PC-3 (cell line): ENCODE measurements around the gene IP6K1. TPM values are rescaled to one million over a fixed set of nuclear protein-coding genes. Genes with fewer than 3 reads are reported as not detected.

Experiments
- ATAC-seq: fragments of 200-7000 bp; cut with Tn5 transposase; 2 replicates; pipeline ENCODE4 v1.9.1; 2020; ENCODE audit warnings: mild to moderate bottlenecking, moderate library complexity
- BruUV-seq: library from RNA; stranded (reverse); fragments of 400-500 nt; replicated peaks from 2 replicates; lab custom pipeline; 2021; lab: Mats Ljungman, UMichigan
- CTCF ChIA-PET: fragments of 300-600 bp; sonication (Branson Sonifier 250); formaldehyde crosslinking; loops from one replicate; lab custom pipeline; 2022; ENCODE audit warnings: antibody characterized with exemption; lab: Charles Lee
- POLR2A ChIA-PET: fragments of 300-600 bp; sonication (Branson Sonifier 250); formaldehyde crosslinking; loops from one replicate; lab custom pipeline; 2022; ENCODE audit warnings: antibody characterized with exemption; ENCODE audit not compliant: unreplicated experiment; lab: Charles Lee
- DNase-seq: peaks from one replicate; pipeline ENCODE4 v3.0.0-alpha.2; 2015
- H2AFZ ChIP-seq: fragments of 300-600 bp; sonication (generic); 2 replicates; pipeline ENCODE4 v1.6.0; 2016; ENCODE audit warnings: antibody characterized with exemption, low read length
- H3F3A ChIP-seq: fragments of 300-600 bp; sonication (generic); one replicate; pipeline ENCODE4 v1.6.0; 2017; ENCODE audit warnings: antibody characterized with exemption, low read length, control low read depth, mild to moderate bottlenecking; ENCODE audit not compliant: unreplicated experiment
- H3K27ac ChIP-seq: fragments of 300-600 bp; sonication (generic); 2 replicates; pipeline ENCODE4 v1.5.1; 2016; ENCODE audit warnings: mild to moderate bottlenecking, low read length
- H3K27me3 ChIP-seq: fragments of 300-600 bp; sonication (generic); 2 replicates; pipeline ENCODE4 v1.6.1; 2016; ENCODE audit warnings: low read length, mixed read lengths
- H3K36me3 ChIP-seq: fragments of 300-600 bp; sonication (generic); 2 replicates; pipeline ENCODE4 v1.6.1; 2016; ENCODE audit warnings: low read depth, mixed run types, low read length, mixed read lengths
- H3K4me1 ChIP-seq: fragments of 300-600 bp; sonication (generic); 2 replicates; pipeline ENCODE4 v1.5.1; 2016; ENCODE audit warnings: low read length; ENCODE audit not compliant: insufficient read depth
- H3K4me2 ChIP-seq: fragments of 300-600 bp; sonication (generic); 2 replicates; pipeline ENCODE4 v1.6.0; 2016; ENCODE audit warnings: low read length
- H3K4me3 ChIP-seq: fragments of 300-600 bp; sonication (generic); 2 replicates; pipeline ENCODE4 v1.5.1; 2016; ENCODE audit warnings: mild to moderate bottlenecking, low read length, mixed read lengths
- H3K79me2 ChIP-seq: fragments of 300-600 bp; sonication (generic); 2 replicates; pipeline ENCODE4 v1.6.1; 2017; ENCODE audit warnings: low read length, mixed read lengths
- H3K9ac ChIP-seq: fragments of 300-600 bp; sonication (generic); 2 replicates; pipeline ENCODE4 v1.6.0; 2016; ENCODE audit warnings: mild to moderate bottlenecking, low read length
- H3K9me2 ChIP-seq: fragments of 300-600 bp; sonication (generic); replicated peaks from 2 replicates; pipeline ENCODE4 v1.6.1; 2016; ENCODE audit warnings: mixed run types, low read length, mixed read lengths
- H3K9me3 ChIP-seq: fragments of 300-600 bp; sonication (generic); 2 replicates; pipeline ENCODE4 v1.6.1; 2016; ENCODE audit warnings: low read length, mixed read lengths
- H4K20me1 ChIP-seq: fragments of 300-600 bp; sonication (generic); 2 replicates; pipeline ENCODE4 v1.6.1; 2016; ENCODE audit warnings: low read length, mixed read lengths
- EZH2 ChIP-seq: fragments of 300-600 bp; sonication (generic); IDR thresholded peaks from one replicate; pipeline ENCODE4 v1.6.1; 2017; ENCODE audit warnings: antibody characterized with exemption, mild to moderate bottlenecking, low read length; ENCODE audit not compliant: unreplicated experiment
- EZH2phosphoT487 ChIP-seq: fragments of 300-600 bp; sonication (generic); IDR thresholded peaks from 2 replicates; pipeline ENCODE4 v1.6.1; 2018; ENCODE audit warnings: mild to moderate bottlenecking, antibody characterized with exemption, low read length, borderline replicate concordance
- intact Hi-C: fragments of 100-400 bp; cut with micrococcal nuclease; formaldehyde crosslinking; loops from 2 replicates; pipeline ENCODE4 v1.9.0; 2023
- total RNA-seq: library from RNA; depleted of rRNA; stranded (reverse); fragments of >200 nt; gene quantifications from 2 replicates; pipeline ENCODE4 v1.2.3, GENCODE V29; 2014
- TF ChIP-seq, protein P1 (sequence below): fragments of 300-600 bp; sonication (generic); conservative IDR thresholded peaks from 2 replicates; pipeline ENCODE4 v1.5.1; 2017; ENCODE audit warnings: antibody characterized with exemption, low read depth, mild to moderate bottlenecking, low read length

The IP6K1 gene
- total RNA-seq, 1 experiment from 2014 or later: 50.3 TPM

GRCh38 chr3:49759226-49759625 lies 27.1 kb downstream of the IP6K1 start:
- TF ChIP-seq EZH2phosphoT487 (no peak), EZH2 (no peak)
- TF ChIP-seq, protein P1, sequence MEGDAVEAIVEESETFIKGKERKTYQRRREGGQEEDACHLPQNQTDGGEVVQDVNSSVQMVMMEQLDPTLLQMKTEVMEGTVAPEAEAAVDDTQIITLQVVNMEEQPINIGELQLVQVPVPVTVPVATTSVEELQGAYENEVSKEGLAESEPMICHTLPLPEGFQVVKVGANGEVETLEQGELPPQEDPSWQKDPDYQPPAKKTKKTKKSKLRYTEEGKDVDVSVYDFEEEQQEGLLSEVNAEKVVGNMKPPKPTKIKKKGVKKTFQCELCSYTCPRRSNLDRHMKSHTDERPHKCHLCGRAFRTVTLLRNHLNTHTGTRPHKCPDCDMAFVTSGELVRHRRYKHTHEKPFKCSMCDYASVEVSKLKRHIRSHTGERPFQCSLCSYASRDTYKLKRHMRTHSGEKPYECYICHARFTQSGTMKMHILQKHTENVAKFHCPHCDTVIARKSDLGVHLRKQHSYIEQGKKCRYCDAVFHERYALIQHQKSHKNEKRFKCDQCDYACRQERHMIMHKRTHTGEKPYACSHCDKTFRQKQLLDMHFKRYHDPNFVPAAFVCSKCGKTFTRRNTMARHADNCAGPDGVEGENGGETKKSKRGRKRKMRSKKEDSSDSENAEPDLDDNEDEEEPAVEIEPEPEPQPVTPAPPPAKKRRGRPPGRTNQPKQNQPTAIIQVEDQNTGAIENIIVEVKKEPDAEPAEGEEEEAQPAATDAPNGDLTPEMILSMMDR: no peak
- Histone ChIP-seq H3K4me3 (no peak overlapping the region), H3F3A (no peaks in the 10 kb centered on the region), H2AFZ (no peak overlapping the region), H3K27me3 (no peaks in the 10 kb centered on the region), H3K27ac (no peak overlapping the region), H3K36me3 (peaks cover 3% of the 10 kb centered on the region; the same call in 1 of the 2 replicates), H4K20me1 (no peaks in the 10 kb centered on the region; the same call in 1 of the 2 replicates), H3K9me3 (no peaks in the 10 kb centered on the region), H3K79me2 (peaks cover 87% of the 10 kb centered on the region), H3K9ac (no peak overlapping the region), H3K4me2 (no peak overlapping the region), H3K4me1 (no peaks in the 10 kb centered on the region), H3K9me2 (no peaks in the 10 kb centered on the region)
- BruUV-seq: no TSS peak
- DNase-seq (no peak), ATAC-seq (no peak)
- CTCF ChIA-PET: no interaction called here
- POLR2A ChIA-PET: no interaction called here
- intact Hi-C loops: no loop called here

- H3K27ac ChIP-seq: no peak overlapping the region
- no peaks in the 10 kb centered on the region for H3K4me1 ChIP-seq
- TF ChIP-seq EZH2 (no peak), EZH2phosphoT487 (no peak)
- TF ChIP-seq, protein P1: no peak
- H3K9ac ChIP-seq: no peak overlapping the region
- no peaks in the 10 kb centered on the region for H3K9me3 ChIP-seq
- ChIA-PET CTCF (no interaction called here), POLR2A (no interaction called here)
- H3F3A ChIP-seq: no peaks in the 10 kb centered on the region
- H3K27me3 ChIP-seq: no peaks in the 10 kb centered on the region
- no peaks in the 10 kb centered on the region for H3K9me2 ChIP-seq
- DNase-seq: no peak
- peaks cover 3% of the 10 kb centered on the region; the same call in 1 of the 2 replicates for H3K36me3 ChIP-seq
- intact Hi-C loops: no loop called here
- no peak for ATAC-seq
- no TSS peak for BruUV-seq
- peaks cover 86% of the 10 kb centered on the region for H3K79me2 ChIP-seq
- no peaks in the 10 kb centered on the region; the same call in 1 of the 2 replicates for H4K20me1 ChIP-seq
- H2AFZ ChIP-seq: no peak overlapping the region
- no peak overlapping the region for H3K4me3 ChIP-seq
- no peak overlapping the region for H3K4me2 ChIP-seq
Measured at GRCh38 chr3:49757197-49757596, 29.1 kb downstream of the IP6K1 start.

- no peak overlapping the region for H2AFZ ChIP-seq
- BruUV-seq: no TSS peak
- H3K36me3 ChIP-seq: peaks cover 3% of the 10 kb centered on the region; the same call in 1 of the 2 replicates
- H3F3A ChIP-seq: no peaks in the 10 kb centered on the region
- no peaks in the 10 kb centered on the region; the same call in 1 of the 2 replicates for H4K20me1 ChIP-seq
- ATAC-seq (no peak), DNase-seq (no peak)
- H3K4me3 ChIP-seq: no peak overlapping the region
- H3K27ac ChIP-seq: no peak overlapping the region
- H3K4me2 ChIP-seq: no peak overlapping the region
- peaks cover 85% of the 10 kb centered on the region for H3K79me2 ChIP-seq
- TF ChIP-seq, protein P1: no peak
- TF ChIP-seq EZH2 (no peak), EZH2phosphoT487 (no peak)
- H3K9ac ChIP-seq: no peak overlapping the region
- H3K4me1 ChIP-seq: no peaks in the 10 kb centered on the region
- CTCF ChIA-PET: no interaction called here
- POLR2A ChIA-PET: no interaction called here
- no peaks in the 10 kb centered on the region for H3K9me3 ChIP-seq
- H3K9me2 ChIP-seq: no peaks in the 10 kb centered on the region
- H3K27me3 ChIP-seq: no peaks in the 10 kb centered on the region
- intact Hi-C loops: no loop called here
Measured at GRCh38 chr3:49756036-49756435, 30.3 kb downstream of the IP6K1 start.
